HG02798 (cell line): ENCODE data around the gene CNNM3.

Experiments used
- ATAC-seq: cut with Tn5 transposase; IDR thresholded peaks from one replicate; pipeline ENCODE4 v1.9.1; 2021; ENCODE audit warnings: mild to moderate bottlenecking; ENCODE audit not compliant: unreplicated experiment, poor library complexity

CNNM3 gene

GRCh38 chr2:96838345-96839292 lies 22.6 kb downstream of the CNNM3 start:
- ATAC-seq = peak; percentile 11

- ATAC-seq = peak; percentile 78
These were observed 23.3 kb downstream of the CNNM3 start for GRCh38 chr2:96839293-96839874.

- ATAC-seq = no peak
These were observed 24.1 kb downstream of the CNNM3 start for GRCh38 chr2:96839875-96840850.

GRCh38 chr2:96841701-96842495 lies 25.8 kb downstream of the CNNM3 start:
- ATAC-seq = no peak

GRCh38 chr2:96842600-96842999 lies 26.5 kb downstream of the CNNM3 start:
- no peak for ATAC-seq

GRCh38 chr2:96843538-96844268 lies 27.6 kb downstream of the CNNM3 start, which contains the start of gene ANKRD23:
TSS of gene ANKRD23 (minus strand) at chr2:96844021. CDS start at chr2:96843992, 29 bp downstream.
- ATAC-seq = no peak

- ATAC-seq = no peak
These were observed 28.3 kb downstream of the CNNM3 start for GRCh38 chr2:96844405-96844808.

GRCh38 chr2:96846825-96847224 lies 30.8 kb downstream of the CNNM3 start:
- ATAC-seq = no peak

GRCh38 chr2:96847586-96847985 lies 31.5 kb downstream of the CNNM3 start:
- ATAC-seq = no peak

GRCh38 chr2:96848264-96848663 lies 32.2 kb downstream of the CNNM3 start:
- ATAC-seq = no peak

- no peak for ATAC-seq
These were observed 36.6 kb downstream of the CNNM3 start for GRCh38 chr2:96852667-96853066.

- ATAC-seq = no peak
These were observed 37.3 kb downstream of the CNNM3 start for GRCh38 chr2:96853321-96853720.

- ATAC-seq = no peak
These were observed 41.0 kb downstream of the CNNM3 start for GRCh38 chr2:96856776-96857666.

- ATAC-seq = peak; percentile 96
These were observed 41.8 kb downstream of the CNNM3 start, which contains the start of gene ANKRD39 for GRCh38 chr2:96857667-96858372. TSS of gene ANKRD39 (minus strand) at chr2:96858016. CDS start at chr2:96857987, 29 bp downstream.

- ATAC-seq = no peak
These were observed 43.1 kb downstream of the CNNM3 start for GRCh38 chr2:96859099-96859649.

GRCh38 chr2:96859681-96860064 lies 43.6 kb downstream of the CNNM3 start:
- ATAC-seq = no peak
